Sigmoid colon (tissue), 4 donors: ENCODE measurements around the gene FAM185A.

Source experiments
- EP300 ChIP-seq, 4 donors: sonication (generic); formaldehyde crosslinking; IDR thresholded peaks; one replicate each; pipeline ENCODE4 v1.6.1; 2017; ENCODE audit warnings: antibody characterized with exemption in 4 of 4
- POLR2A ChIP-seq, 2 donors: fragments of 450-650 bp; IDR thresholded peaks; one replicate each; pipeline ENCODE4 v1.6.1; 2016; ENCODE audit warnings: antibody characterized with exemption in 2 of 2, mild to moderate bottlenecking in 2 of 2, moderate library complexity in 2 of 2
- POLR2AphosphoS5 ChIP-seq, 4 donors: sonication (generic); formaldehyde crosslinking; IDR thresholded peaks; one replicate each; pipeline ENCODE4 v1.6.1; 2017; ENCODE audit warnings: antibody characterized with exemption in 4 of 4
- TF ChIP-seq, protein P1 (sequence below), 4 experiments: fragments of 450-650 bp in 3 of 4; fragments of 200-600 bp in 1 of 4; IDR thresholded peaks; one replicate each; pipeline ENCODE4 v1.5.1; 2016 to 2019; ENCODE audit warnings: antibody characterized with exemption in 4 of 4, mild to moderate bottlenecking in 3 of 4, moderate library complexity in 2 of 4

- TF ChIP-seq, protein P1, sequence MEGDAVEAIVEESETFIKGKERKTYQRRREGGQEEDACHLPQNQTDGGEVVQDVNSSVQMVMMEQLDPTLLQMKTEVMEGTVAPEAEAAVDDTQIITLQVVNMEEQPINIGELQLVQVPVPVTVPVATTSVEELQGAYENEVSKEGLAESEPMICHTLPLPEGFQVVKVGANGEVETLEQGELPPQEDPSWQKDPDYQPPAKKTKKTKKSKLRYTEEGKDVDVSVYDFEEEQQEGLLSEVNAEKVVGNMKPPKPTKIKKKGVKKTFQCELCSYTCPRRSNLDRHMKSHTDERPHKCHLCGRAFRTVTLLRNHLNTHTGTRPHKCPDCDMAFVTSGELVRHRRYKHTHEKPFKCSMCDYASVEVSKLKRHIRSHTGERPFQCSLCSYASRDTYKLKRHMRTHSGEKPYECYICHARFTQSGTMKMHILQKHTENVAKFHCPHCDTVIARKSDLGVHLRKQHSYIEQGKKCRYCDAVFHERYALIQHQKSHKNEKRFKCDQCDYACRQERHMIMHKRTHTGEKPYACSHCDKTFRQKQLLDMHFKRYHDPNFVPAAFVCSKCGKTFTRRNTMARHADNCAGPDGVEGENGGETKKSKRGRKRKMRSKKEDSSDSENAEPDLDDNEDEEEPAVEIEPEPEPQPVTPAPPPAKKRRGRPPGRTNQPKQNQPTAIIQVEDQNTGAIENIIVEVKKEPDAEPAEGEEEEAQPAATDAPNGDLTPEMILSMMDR (IDR thresholded peaks at IDR 0.05): no peak
- TF ChIP-seq POLR2A (IDR thresholded peaks at IDR 0.05) (no peak), POLR2AphosphoS5 (IDR thresholded peaks at IDR 0.05) (no peak), EP300 (IDR thresholded peaks at IDR 0.05) (no peak)
These were observed 86.2 kb downstream of the FAM185A start for GRCh38 chr7:102834999-102835398.
